AG04450 (cell line): ENCODE results near the gene RCC1. TPM values are rescaled to one million over a fixed set of nuclear protein-coding genes. Genes with fewer than 3 reads are reported as not detected.
"Not testable (repeated sequence)": the region's sequence is repeated elsewhere in the genome, so short reads cannot be mapped to it uniquely, and the experiment has no call there.

Experiments used
- CTCF ChIA-PET: fragments of 300-600, 350-600 bp; formaldehyde crosslinking; extraction: SDS; loops from one replicate; lab custom pipeline; 2022; ENCODE audit warnings: antibody characterized with exemption, inconsistent platforms; lab: Charles Lee
- POLR2A ChIA-PET: fragments of 350-600 bp; formaldehyde crosslinking; extraction: SDS; loops from one replicate; lab custom pipeline; 2021; ENCODE audit warnings: antibody characterized with exemption, inconsistent platforms; lab: Yijun Ruan, JAX
- DNase-seq: peaks from one replicate; pipeline ENCODE4 v3.0.0-alpha.2; 2011; ENCODE audit warnings: low read depth, low spot score
- H3K27ac ChIP-seq: one replicate; pipeline ENCODE4 v1.5.1; 2012; ENCODE audit warnings: low read depth, low read length, control low read depth
- H3K27me3 ChIP-seq: one replicate; pipeline ENCODE4 v1.6.0; 2012; ENCODE audit warnings: low read length; ENCODE audit not compliant: control insufficient read depth, insufficient read depth
- H3K4me3 ChIP-seq: 2 replicates; pipeline ENCODE4 v1.5.1; 2011; ENCODE audit warnings: mild to moderate bottlenecking, low read depth, low read length, control low read depth
- H3K9me3 ChIP-seq: 2 replicates; pipeline ENCODE4 v1.5.1; 2012; ENCODE audit warnings: low read length; ENCODE audit not compliant: control insufficient read depth, insufficient read depth
- CTCF ChIP-seq: IDR thresholded peaks from 2 replicates; pipeline ENCODE4 v1.5.1; 2011; ENCODE audit warnings: low read depth, low read length, control low read depth, inconsistent platforms
- polyA plus RNA-seq: library from polyadenylated mRNA; depleted of rRNA; stranded (reverse); fragments of >200 nt; gene quantifications from 2 replicates; pipeline ENCODE4 v1.2.3, GENCODE V29; 2011

The RCC1 gene
- polyA plus RNA-seq, 1 experiment: 22.4 TPM

- Histone ChIP-seq H3K27ac (no peak overlapping the region), H3K4me3 (no peak overlapping the region), H3K27me3 (no peaks in the 10 kb centered on the region), H3K9me3 (no peaks in the 10 kb centered on the region)
- DNase-seq: no peak
- ChIA-PET CTCF (interaction anchor here (0.6 kb wide), 1 partner anchor 82 kb away, joined by 3 read pairs; no protein-coding TSS in a partner anchor), POLR2A (interaction anchor here (0.8 kb wide), 1 partner anchor 62 kb away, joined by 3 read pairs; no protein-coding TSS in a partner anchor)
- TF ChIP-seq CTCF: no peak
Measured at GRCh38 chr1:28519946-28520725, 14.3 kb downstream of the RCC1 start.

- DNase-seq, H3K27ac ChIP-seq, H3K4me3 ChIP-seq, CTCF ChIA-PET, H3K27me3 ChIP-seq, H3K9me3 ChIP-seq: not testable (repeated sequence)
- POLR2A ChIA-PET: interaction anchor here (0.8 kb wide), 1 partner anchor 61 kb away, joined by 3 read pairs; no protein-coding TSS in a partner anchor
Measured at GRCh38 chr1:28520796-28521195, 15.0 kb downstream of the RCC1 start.

GRCh38 chr1:28521502-28522164 lies 15.8 kb downstream of the RCC1 start:
- POLR2A ChIA-PET: no interaction called here
- Histone ChIP-seq H3K27me3 (no peaks in the 10 kb centered on the region), H3K4me3 (no peak overlapping the region), H3K27ac (no peak overlapping the region), H3K9me3 (no peaks in the 10 kb centered on the region)
- CTCF ChIA-PET: interaction anchor here (1.6 kb wide), 1 partner anchor 82 kb away, joined by 4 read pairs; no protein-coding TSS in a partner anchor
- TF ChIP-seq CTCF: no peak
- no peak for DNase-seq

GRCh38 chr1:28522537-28522936 lies 16.7 kb downstream of the RCC1 start:
- not testable (repeated sequence) for H3K4me3 ChIP-seq, H3K27ac ChIP-seq, H3K27me3 ChIP-seq, DNase-seq, H3K9me3 ChIP-seq
- ChIA-PET CTCF (interaction anchor here (1.0 to 1.6 kb wide), 2 partner anchors 81 to 163 kb away, joined by 3 to 4 read pairs; no protein-coding TSS in a partner anchor), POLR2A (interaction anchor here (0.7 kb wide), 1 partner anchor 59 kb away, joined by 3 read pairs; no protein-coding TSS in a partner anchor)

- CTCF ChIA-PET: interaction anchor here (0.6 kb wide), 1 partner anchor 11 kb away, joined by 3 read pairs; no protein-coding TSS in a partner anchor
Measured at GRCh38 chr1:28525002-28525642, 19.3 kb downstream of the RCC1 start.

GRCh38 chr1:28526886-28527285 lies 21.0 kb downstream of the RCC1 start:
- ChIA-PET CTCF (no interaction called here), POLR2A (no interaction called here)
- TF ChIP-seq CTCF: no peak
- Histone ChIP-seq H3K27ac (no peak overlapping the region), H3K27me3 (no peaks in the 10 kb centered on the region), H3K4me3 (no peak overlapping the region), H3K9me3 (no peaks in the 10 kb centered on the region; the same call in 1 of the 2 replicates)
- DNase-seq: no peak

More at GRCh38 chr1:28525002-28525642, 19.3 kb downstream of the RCC1 start:
- H3K27me3 ChIP-seq, DNase-seq, H3K9me3 ChIP-seq, H3K27ac ChIP-seq, H3K4me3 ChIP-seq: not testable (repeated sequence)
- POLR2A ChIA-PET: interaction anchor here (0.5 to 1.3 kb wide), 3 partner anchors 41 to 182 kb away, joined by 3 to 4 read pairs (median 3); no protein-coding TSS in a partner anchor
